RWPE1 (cell line): ENCODE data around the gene RNFT2.

ENCODE experiments used
- CTCF ChIA-PET: fragments of 350-600 bp; sonication (Branson Sonifier 250); formaldehyde crosslinking; extraction: SDS; loops from one replicate; lab custom pipeline; 2021; lab: Yijun Ruan, JAX
- POLR2A ChIA-PET: fragments of 400-600 bp; formaldehyde crosslinking; extraction: SDS; loops from one replicate; lab custom pipeline; 2020; ENCODE audit warnings: antibody characterized with exemption; ENCODE audit not compliant: low non-redundant PET; lab: Yijun Ruan, JAX
- DNase-seq: peaks from one replicate; pipeline ENCODE4 v3.0.0; 2012; ENCODE audit warnings: low spot score
- H3K27ac ChIP-seq: fragments of 450-650 bp; 2 replicates; pipeline ENCODE4 v1.5.1; 2017
- TF ChIP-seq, protein P1 (sequence below): fragments of 450-650 bp; conservative IDR thresholded peaks from 2 replicates; pipeline ENCODE4 v1.5.1; 2017; ENCODE audit warnings: low read depth, mild to moderate bottlenecking

RNFT2 gene

GRCh38 chr12:116692605-116693004, 45.5 kb upstream of the RNFT2 start:
- TF ChIP-seq, protein P1, sequence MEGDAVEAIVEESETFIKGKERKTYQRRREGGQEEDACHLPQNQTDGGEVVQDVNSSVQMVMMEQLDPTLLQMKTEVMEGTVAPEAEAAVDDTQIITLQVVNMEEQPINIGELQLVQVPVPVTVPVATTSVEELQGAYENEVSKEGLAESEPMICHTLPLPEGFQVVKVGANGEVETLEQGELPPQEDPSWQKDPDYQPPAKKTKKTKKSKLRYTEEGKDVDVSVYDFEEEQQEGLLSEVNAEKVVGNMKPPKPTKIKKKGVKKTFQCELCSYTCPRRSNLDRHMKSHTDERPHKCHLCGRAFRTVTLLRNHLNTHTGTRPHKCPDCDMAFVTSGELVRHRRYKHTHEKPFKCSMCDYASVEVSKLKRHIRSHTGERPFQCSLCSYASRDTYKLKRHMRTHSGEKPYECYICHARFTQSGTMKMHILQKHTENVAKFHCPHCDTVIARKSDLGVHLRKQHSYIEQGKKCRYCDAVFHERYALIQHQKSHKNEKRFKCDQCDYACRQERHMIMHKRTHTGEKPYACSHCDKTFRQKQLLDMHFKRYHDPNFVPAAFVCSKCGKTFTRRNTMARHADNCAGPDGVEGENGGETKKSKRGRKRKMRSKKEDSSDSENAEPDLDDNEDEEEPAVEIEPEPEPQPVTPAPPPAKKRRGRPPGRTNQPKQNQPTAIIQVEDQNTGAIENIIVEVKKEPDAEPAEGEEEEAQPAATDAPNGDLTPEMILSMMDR = no peak
- CTCF ChIA-PET = interaction anchor here (0.6 to 0.7 kb wide), 2 partner anchors 55 to 340 kb away, joined by 3 to 6 read pairs; no protein-coding TSS in a partner anchor
- H3K27ac ChIP-seq = no peak overlapping the region
- POLR2A ChIA-PET = no interaction called here
- DNase-seq = no peak

DNA sequence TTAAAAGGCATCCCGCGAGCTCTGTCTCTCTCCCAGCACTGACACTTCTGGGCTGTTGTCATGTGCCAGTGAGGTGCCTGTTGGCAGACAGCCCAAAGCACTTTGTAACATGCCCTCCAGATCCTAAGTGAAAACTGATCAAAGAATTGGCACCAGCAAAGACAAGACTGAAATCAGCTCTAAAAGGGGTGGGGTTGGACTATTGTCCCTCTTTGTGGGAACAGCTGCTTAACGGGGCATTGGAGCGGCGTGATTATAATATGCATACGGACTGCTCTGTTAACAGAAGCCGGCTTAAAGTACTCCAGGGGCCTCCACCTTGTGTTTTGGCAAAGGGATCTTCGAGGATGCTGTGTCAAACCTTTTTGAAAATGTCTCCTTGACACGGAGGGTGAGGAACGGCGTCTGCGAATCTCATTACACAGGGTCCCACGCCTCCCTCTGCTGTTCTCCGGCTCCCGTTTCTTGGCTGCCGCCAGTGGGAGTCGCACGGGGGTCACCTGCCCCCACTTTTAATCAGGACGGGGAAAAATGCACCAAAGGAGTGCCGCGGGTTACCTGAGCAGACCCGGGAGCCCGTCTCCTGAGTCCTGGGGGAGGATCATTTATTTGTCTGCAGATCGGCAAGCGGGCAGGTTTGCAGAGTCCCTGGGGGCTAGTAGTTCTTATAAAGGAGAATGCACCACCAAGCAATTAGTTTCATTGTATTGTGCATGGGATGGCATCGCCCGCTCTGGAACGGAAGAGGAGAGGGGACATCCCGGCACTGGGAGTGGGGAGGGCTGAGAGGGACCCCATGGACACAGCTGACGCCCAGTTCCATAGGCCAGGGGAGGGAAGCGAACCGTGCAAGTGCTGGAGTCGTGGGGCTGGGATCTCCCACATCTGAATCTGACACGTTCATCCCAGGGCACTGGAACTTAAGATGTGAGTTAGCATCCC, 44.6 kb upstream of the RNFT2 start:
- DNase-seq = no peak
- CTCF ChIA-PET = interaction anchor here (0.6 kb wide), 1 partner anchor 54 kb away, joined by 3 read pairs; no protein-coding TSS in a partner anchor
- POLR2A ChIA-PET = no interaction called here
- H3K27ac ChIP-seq = no peak overlapping the region
- TF ChIP-seq, protein P1 = no peak

GRCh38 chr12:116694653-116695463, 43.3 kb upstream of the RNFT2 start:
- CTCF ChIA-PET = interaction anchor here (0.6 to 1.1 kb wide), 3 partner anchors 9 to 765 kb away, joined by 3 to 5 read pairs (median 3); no protein-coding TSS in a partner anchor
- TF ChIP-seq, protein P1 = no peak
- H3K27ac ChIP-seq = no peak overlapping the region
- no peak for DNase-seq
- POLR2A ChIA-PET = no interaction called here

DNA sequence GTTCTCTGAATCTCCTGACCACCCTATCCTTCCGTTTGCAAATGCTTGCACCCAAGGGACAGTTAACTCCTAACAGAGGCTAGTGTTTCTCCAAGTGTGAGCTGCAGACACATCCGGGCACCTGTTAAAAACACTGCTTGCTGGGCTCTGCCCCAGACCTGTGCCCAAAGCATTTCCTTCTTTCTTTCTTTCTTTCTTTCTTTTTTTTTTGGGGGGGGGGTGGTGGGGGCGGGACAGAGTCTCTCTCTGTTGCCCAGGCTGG, 42.7 kb upstream of the RNFT2 start:
- H3K27ac ChIP-seq = no peak overlapping the region
- ChIA-PET POLR2A (no interaction called here), CTCF (interaction anchor here (0.6 to 1.1 kb wide), 3 partner anchors 8 to 766 kb away, joined by 3 to 5 read pairs (median 3); no protein-coding TSS in a partner anchor)
- no peak for DNase-seq
- TF ChIP-seq, protein P1 = no peak

- POLR2A ChIA-PET = interaction anchor here (0.5 kb wide), 1 partner anchor 423 kb away, joined by 4 read pairs; no protein-coding TSS in a partner anchor
- CTCF ChIA-PET = interaction anchor here (0.5 to 0.6 kb wide), 2 partner anchors 17 to 503 kb away, joined by 3 to 5 read pairs; no protein-coding TSS in a partner anchor
- DNase-seq = no peak
- TF ChIP-seq, protein P1 = no peak
- no peak overlapping the region for H3K27ac ChIP-seq
Measured at GRCh38 chr12:116697305-116697704, 40.8 kb upstream of the RNFT2 start.

GRCh38 chr12:116697716-116698115, 40.4 kb upstream of the RNFT2 start:
- DNase-seq = no peak
- TF ChIP-seq, protein P1 = no peak
- POLR2A ChIA-PET = interaction anchor here (0.5 kb wide), 1 partner anchor 423 kb away, joined by 4 read pairs; no protein-coding TSS in a partner anchor
- CTCF ChIA-PET = interaction anchor here (0.5 to 0.6 kb wide), 2 partner anchors 17 to 503 kb away, joined by 3 to 5 read pairs; no protein-coding TSS in a partner anchor
- H3K27ac ChIP-seq = no peak overlapping the region
